ENCODE results near the gene YPEL3. TPM values are rescaled to one million over a fixed set of nuclear protein-coding genes. Genes with fewer than 3 reads are reported as not detected.
"Not testable (repeated sequence)": the region's sequence is repeated elsewhere in the genome, so short reads cannot be mapped to it uniquely, and the experiment has no call there.

The YPEL3 gene
- total RNA-seq, 4 donors from 2014 or later: 138 to 197 (median 195) TPM

DNA sequence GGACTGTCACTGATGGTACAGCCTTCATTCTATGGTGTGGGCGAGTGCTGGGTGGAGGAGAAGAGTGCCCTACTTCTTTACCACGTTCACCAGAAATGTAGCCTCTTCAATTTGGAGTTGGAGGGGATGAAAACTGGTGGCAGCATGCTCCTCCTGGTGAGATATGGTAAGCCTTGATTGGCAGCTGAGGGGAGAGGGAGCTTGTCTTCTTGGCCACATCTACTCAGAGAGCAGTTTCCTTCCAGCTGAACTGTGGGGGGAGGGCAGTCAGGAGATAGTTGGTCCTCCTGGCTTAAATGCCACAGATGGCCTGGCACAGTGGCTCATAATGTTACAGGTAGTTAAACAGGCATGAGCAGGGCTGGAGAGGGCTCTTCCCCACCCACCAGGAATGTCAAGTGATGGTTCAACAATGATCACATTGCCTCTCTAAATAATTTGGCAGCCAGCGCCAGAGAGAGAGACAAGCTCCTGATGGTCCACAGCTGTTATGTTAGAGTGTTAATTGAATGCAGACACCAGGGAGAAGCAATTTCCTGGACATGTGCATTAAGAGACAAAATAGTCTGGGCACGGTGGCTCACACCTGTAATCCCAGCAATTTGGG is 36.0 kb upstream of the YPEL3 start:
- 59% methylated on average over 4 of the region's 4 CpGs for WGBS
- Histone ChIP-seq H3K27ac (no peak overlapping the region), H3K4me3 (no peak overlapping the region), H3K27me3 (no peaks in the 10 kb centered on the region), H3K4me1 (no peaks in the 10 kb centered on the region), H3K36me3 (no peaks in the 10 kb centered on the region), H3K9me3 (no peaks in the 10 kb centered on the region)
- no peak for DNase-seq (ENCODE audit: low spot score in 2 of 2)
- no peak for TF ChIP-seq POLR2A (IDR thresholded peaks at IDR 0.05)
- no peak for TF ChIP-seq POLR2AphosphoS5 (IDR thresholded peaks at IDR 0.05)
- TF ChIP-seq, protein P1, sequence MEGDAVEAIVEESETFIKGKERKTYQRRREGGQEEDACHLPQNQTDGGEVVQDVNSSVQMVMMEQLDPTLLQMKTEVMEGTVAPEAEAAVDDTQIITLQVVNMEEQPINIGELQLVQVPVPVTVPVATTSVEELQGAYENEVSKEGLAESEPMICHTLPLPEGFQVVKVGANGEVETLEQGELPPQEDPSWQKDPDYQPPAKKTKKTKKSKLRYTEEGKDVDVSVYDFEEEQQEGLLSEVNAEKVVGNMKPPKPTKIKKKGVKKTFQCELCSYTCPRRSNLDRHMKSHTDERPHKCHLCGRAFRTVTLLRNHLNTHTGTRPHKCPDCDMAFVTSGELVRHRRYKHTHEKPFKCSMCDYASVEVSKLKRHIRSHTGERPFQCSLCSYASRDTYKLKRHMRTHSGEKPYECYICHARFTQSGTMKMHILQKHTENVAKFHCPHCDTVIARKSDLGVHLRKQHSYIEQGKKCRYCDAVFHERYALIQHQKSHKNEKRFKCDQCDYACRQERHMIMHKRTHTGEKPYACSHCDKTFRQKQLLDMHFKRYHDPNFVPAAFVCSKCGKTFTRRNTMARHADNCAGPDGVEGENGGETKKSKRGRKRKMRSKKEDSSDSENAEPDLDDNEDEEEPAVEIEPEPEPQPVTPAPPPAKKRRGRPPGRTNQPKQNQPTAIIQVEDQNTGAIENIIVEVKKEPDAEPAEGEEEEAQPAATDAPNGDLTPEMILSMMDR (IDR thresholded peaks at IDR 0.05): no peak
- TF ChIP-seq EP300 (IDR thresholded peaks at IDR 0.05): no peak

DNA sequence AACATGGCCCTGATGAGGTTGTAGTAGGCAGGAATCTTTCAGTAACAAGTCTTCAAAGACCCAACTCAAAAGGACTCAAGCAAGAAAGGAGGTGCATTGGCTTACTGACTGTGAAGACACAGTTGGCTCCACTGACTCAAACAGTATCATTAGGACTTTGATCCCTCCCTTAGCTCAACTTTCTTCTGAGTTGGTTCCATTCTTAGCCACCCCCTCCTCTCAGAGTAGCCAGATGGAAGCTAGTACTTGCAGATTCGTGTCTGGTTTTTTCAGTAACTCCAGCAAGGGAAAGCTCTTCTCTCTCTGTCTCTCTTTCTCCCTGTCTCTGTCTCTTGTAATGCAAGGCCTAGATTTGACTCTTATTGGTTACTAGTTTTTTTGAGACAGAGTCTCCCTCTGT is 32.0 kb upstream of the YPEL3 start:
- no peak overlapping the region for H3K4me3 ChIP-seq
- no peak overlapping the region for H3K27ac ChIP-seq
- TF ChIP-seq EP300 (IDR thresholded peaks at IDR 0.05) (no peak), POLR2AphosphoS5 (IDR thresholded peaks at IDR 0.05) (no peak), POLR2A (IDR thresholded peaks at IDR 0.05) (no peak)
- TF ChIP-seq, protein P1 (IDR thresholded peaks at IDR 0.05): no peak
- H3K9me3 ChIP-seq: no peaks in the 10 kb centered on the region
- no peaks in the 10 kb centered on the region for H3K27me3 ChIP-seq
- peaks cover 18% of the 10 kb centered on the region for H3K4me1 ChIP-seq
- no peaks in the 10 kb centered on the region for H3K36me3 ChIP-seq
- WGBS: 90% methylated on average over 1 of the region's 1 CpG
- DNase-seq (ENCODE audit: low spot score in 2 of 2): no peak

DNA sequence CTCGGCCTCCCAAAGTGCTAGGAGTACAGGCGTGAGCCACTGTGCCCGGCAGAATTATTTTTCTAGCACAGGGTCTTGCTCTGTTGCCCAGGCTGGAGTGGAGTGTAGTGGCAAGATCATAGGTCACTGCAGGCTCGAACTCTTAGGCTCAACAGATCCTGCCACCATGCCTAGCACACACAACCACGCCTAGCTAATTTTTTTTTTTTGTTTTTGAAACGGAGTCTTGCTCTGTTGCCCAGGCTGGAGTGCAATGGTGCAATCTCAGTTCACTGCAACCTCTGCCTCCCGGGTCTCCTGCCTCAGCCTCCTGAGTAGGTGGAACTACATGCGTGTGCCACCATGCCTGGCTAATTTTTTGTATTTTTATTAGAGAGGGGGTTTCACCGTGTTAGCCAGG is 29.7 kb upstream of the YPEL3 start:
- H3K9me3 ChIP-seq; DNase-seq (ENCODE audit: low spot score in 2 of 2); H3K27ac ChIP-seq; H3K36me3 ChIP-seq; H3K4me3 ChIP-seq; H3K27me3 ChIP-seq: not testable (repeated sequence)
- 93% methylated on average over 9 of the region's 9 CpGs for WGBS
- H3K4me1 ChIP-seq: peaks cover 30% of the 10 kb centered on the region

GRCh38 chr16:30124985-30125379 is 29.0 kb upstream of the YPEL3 start:
- Histone ChIP-seq H3K36me3 (no peaks in the 10 kb centered on the region), H3K9me3 (no peaks in the 10 kb centered on the region), H3K4me1 (peaks cover 30% of the 10 kb centered on the region), H3K27me3 (no peaks in the 10 kb centered on the region), H3K27ac (peak overlapping the region; percentile 90), H3K4me3 (no peak overlapping the region)
- no peak for DNase-seq (ENCODE audit: low spot score in 2 of 2)
- TF ChIP-seq POLR2A (IDR thresholded peaks at IDR 0.05) (no peak), POLR2AphosphoS5 (IDR thresholded peaks at IDR 0.05) (no peak), EP300 (IDR thresholded peaks at IDR 0.05) (no peak)
- TF ChIP-seq, protein P1 (IDR thresholded peaks at IDR 0.05): no peak
- 85% methylated on average over 4 of the region's 4 CpGs for WGBS

DNA sequence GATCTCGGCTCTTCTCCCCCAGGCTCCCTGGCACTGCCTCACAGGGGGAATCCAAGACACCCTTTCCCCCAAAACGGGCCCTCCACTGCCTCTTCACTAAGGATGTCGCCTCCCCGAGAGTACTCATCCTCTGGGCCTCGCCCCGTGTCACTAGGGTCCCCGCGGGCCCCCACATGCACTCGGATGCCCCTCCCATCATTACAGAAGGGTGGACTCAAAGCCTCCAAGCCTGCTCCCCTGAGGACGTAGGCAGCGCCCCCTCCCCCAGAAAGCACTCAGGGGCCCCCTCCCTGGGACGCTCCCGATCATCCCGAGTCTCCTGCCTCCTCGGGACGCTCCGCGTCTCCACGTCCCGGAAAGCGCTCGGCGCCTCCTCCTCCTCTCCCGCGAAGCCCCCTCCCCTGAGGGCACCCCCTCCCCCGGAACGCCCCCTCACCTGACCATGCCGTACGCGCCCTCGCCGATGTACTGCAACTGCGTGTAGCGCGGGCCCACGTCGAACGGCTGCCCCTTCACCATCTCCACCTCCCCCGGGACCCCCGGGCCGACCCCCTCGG is 26.7 kb upstream of the YPEL3 start:
- no peak for TF ChIP-seq POLR2AphosphoS5 (IDR thresholded peaks at IDR 0.05)
- TF ChIP-seq POLR2A (IDR thresholded peaks at IDR 0.05): no peak
- TF ChIP-seq, protein P1 (IDR thresholded peaks at IDR 0.05): no peak
- no peak for TF ChIP-seq EP300 (IDR thresholded peaks at IDR 0.05)
- Histone ChIP-seq H3K27ac (peak overlapping the region; percentile 90), H3K4me3 (peak overlapping the region; percentile 61), H3K4me1 (peaks cover 30% of the 10 kb centered on the region), H3K9me3 (no peaks in the 10 kb centered on the region), H3K27me3 (no peaks in the 10 kb centered on the region), H3K36me3 (peaks cover 20% of the 10 kb centered on the region)
- WGBS: 1% methylated on average over 11 of the region's 42 CpGs
- peak in 1 of 2 donors; percentile 73 for DNase-seq (ENCODE audit: low spot score in 2 of 2)

All from suprapubic skin (tissue), 4 donors.